Body of pancreas (tissue), 4 donors: ENCODE data around the gene RAD54L.

ENCODE experiments used
- POLR2A ChIP-seq, 3 donors: fragments of 450-650 bp; IDR thresholded peaks; one replicate each; pipeline ENCODE4 v1.6.1; 2016; ENCODE audit warnings: antibody characterized with exemption in 3 of 3, mild to moderate bottlenecking in 2 of 3
- TF ChIP-seq, protein P1 (sequence below), 7 experiments: fragments of 450-650 bp in 4 of 7; fragments of 200-600 bp in 3 of 7; sonication (generic) in 3 of 7; IDR thresholded peaks; one replicate each; pipeline ENCODE4 v1.5.1; 2016 to 2019; ENCODE audit warnings: antibody characterized with exemption in 7 of 7

DNA sequence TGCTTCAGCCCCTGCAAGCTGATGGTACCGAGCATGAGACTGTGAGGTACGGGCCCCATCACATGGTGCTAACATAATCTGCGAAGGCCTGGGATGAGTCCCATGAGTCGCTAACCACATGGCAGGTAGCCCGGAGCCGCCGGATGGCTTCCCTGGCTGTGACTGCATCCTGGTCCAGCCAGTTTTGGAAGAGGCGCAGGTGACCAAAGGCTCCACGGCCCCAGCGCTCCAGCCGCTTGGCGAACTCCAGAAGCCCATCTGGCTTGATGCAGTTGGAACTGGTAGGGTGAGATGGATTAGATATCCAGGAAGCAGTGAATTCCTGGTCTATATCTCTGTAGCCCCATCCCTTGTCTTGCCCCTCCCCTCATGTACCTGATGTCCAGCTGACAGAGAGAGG is 31.2 kb downstream of the RAD54L start:
- no peak for TF ChIP-seq POLR2A (IDR thresholded peaks at IDR 0.05)
- TF ChIP-seq, protein P1, sequence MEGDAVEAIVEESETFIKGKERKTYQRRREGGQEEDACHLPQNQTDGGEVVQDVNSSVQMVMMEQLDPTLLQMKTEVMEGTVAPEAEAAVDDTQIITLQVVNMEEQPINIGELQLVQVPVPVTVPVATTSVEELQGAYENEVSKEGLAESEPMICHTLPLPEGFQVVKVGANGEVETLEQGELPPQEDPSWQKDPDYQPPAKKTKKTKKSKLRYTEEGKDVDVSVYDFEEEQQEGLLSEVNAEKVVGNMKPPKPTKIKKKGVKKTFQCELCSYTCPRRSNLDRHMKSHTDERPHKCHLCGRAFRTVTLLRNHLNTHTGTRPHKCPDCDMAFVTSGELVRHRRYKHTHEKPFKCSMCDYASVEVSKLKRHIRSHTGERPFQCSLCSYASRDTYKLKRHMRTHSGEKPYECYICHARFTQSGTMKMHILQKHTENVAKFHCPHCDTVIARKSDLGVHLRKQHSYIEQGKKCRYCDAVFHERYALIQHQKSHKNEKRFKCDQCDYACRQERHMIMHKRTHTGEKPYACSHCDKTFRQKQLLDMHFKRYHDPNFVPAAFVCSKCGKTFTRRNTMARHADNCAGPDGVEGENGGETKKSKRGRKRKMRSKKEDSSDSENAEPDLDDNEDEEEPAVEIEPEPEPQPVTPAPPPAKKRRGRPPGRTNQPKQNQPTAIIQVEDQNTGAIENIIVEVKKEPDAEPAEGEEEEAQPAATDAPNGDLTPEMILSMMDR (IDR thresholded peaks at IDR 0.05) = no peak
